MM.1S (cell line): ENCODE results near the gene MYO16.
"Not testable (repeated sequence)": the region's sequence is repeated elsewhere in the genome, so short reads cannot be mapped to it uniquely, and the experiment has no call there.

Source experiments
- DNase-seq: peaks from one replicate; pipeline ENCODE4 v3.0.0-alpha.2; 2015
- H2AFZ ChIP-seq: fragments of 300-600 bp; sonication (generic); 2 replicates; pipeline ENCODE4 v1.6.0; 2016; ENCODE audit warnings: antibody characterized with exemption, low read length
- H3F3A ChIP-seq: fragments of 300-600 bp; sonication (generic); 2 replicates; pipeline ENCODE4 v1.6.1; 2016; ENCODE audit warnings: mild to moderate bottlenecking, antibody characterized with exemption, low read length, moderate library complexity, mixed read lengths; ENCODE audit not compliant: insufficient read depth
- H3K27ac ChIP-seq: fragments of 300-600 bp; sonication (generic); 2 replicates; pipeline ENCODE4 v1.5.1; 2016; ENCODE audit warnings: mild to moderate bottlenecking, low read length
- H3K27me3 ChIP-seq: fragments of 300-600 bp; sonication (generic); replicated peaks from 2 replicates; pipeline ENCODE4 v1.6.0; 2016; ENCODE audit warnings: low read length; ENCODE audit not compliant: insufficient read depth
- H3K36me3 ChIP-seq: fragments of 300-600 bp; sonication (generic); replicated peaks from 2 replicates; pipeline ENCODE4 v1.6.1; 2016; ENCODE audit warnings: mild to moderate bottlenecking, low read length, mixed read lengths; ENCODE audit not compliant: insufficient read depth
- H3K4me1 ChIP-seq: fragments of 300-600 bp; sonication (generic); 2 replicates; pipeline ENCODE4 v1.6.1; 2016; ENCODE audit warnings: low read length, mixed read lengths
- H3K4me2 ChIP-seq: fragments of 300-600 bp; sonication (generic); 2 replicates; pipeline ENCODE4 v1.6.0; 2016; ENCODE audit warnings: low read depth, low read length
- H3K4me3 ChIP-seq: fragments of 300-600 bp; sonication (generic); 2 replicates; pipeline ENCODE4 v1.5.1; 2016; ENCODE audit warnings: low read length, mixed read lengths
- H3K79me2 ChIP-seq: fragments of 300-600 bp; sonication (generic); 2 replicates; pipeline ENCODE4 v1.6.1; 2016; ENCODE audit warnings: mixed run types, low read length, mixed read lengths
- H3K9ac ChIP-seq: fragments of 300-600 bp; sonication (generic); 2 replicates; pipeline ENCODE4 v1.6.1; 2016; ENCODE audit warnings: low read length, mixed read lengths
- H3K9me2 ChIP-seq: fragments of 300-600 bp; sonication (generic); replicated peaks from 2 replicates; pipeline ENCODE4 v1.6.1; 2016; ENCODE audit warnings: mild to moderate bottlenecking, low read length, mixed read lengths; ENCODE audit not compliant: insufficient read depth
- H3K9me3 ChIP-seq: fragments of 300-600 bp; sonication (generic); replicated peaks from 2 replicates; pipeline ENCODE4 v1.6.1; 2016; ENCODE audit warnings: mild to moderate bottlenecking, low read length, mixed read lengths; ENCODE audit not compliant: insufficient read depth
- H4K20me1 ChIP-seq: fragments of 300-600 bp; sonication (generic); 2 replicates; pipeline ENCODE4 v1.6.1; 2016; ENCODE audit warnings: mild to moderate bottlenecking, low read length, moderate library complexity, mixed read lengths; ENCODE audit not compliant: insufficient read depth
- EZH2 ChIP-seq: fragments of 300-600 bp; sonication (generic); optimal IDR thresholded peaks from 2 replicates; pipeline ENCODE3; 2017; ENCODE audit warnings: low read depth, mild to moderate bottlenecking, antibody characterized with exemption, low read length, mixed read lengths
- EZH2phosphoT487 ChIP-seq: fragments of 300-600 bp; sonication (generic); IDR thresholded peaks from 2 replicates; pipeline ENCODE4 v1.6.1; 2018; ENCODE audit warnings: antibody characterized with exemption, low read length
- TF ChIP-seq, protein P1 (sequence below): fragments of 300-600 bp; sonication (generic); IDR thresholded peaks from 2 replicates; pipeline ENCODE4 v1.5.1; 2016; ENCODE audit warnings: antibody characterized with exemption, low read length, mixed read lengths

The MYO16 gene

DNA sequence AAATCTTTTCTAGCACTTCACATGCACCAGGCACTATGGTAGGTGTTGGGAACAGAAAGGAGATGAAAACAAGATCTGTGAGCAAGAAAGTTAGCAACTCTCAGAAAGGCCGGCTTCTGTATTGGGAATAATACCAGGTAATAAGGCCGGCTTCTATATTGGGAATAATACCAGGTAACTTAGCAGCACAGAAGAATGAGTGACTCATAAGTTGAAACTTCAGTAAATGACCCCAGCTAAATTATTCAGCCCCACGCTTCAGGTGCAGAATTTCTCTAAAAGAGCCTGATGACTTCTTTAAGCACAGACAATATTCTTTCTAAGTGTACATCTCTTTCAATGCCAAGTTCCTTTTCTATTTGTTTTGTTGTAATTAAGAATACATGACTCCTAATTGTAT is 151.3 kb downstream of the MYO16 start:
- Histone ChIP-seq H3F3A (no peaks in the 10 kb centered on the region), H3K4me3 (no peak overlapping the region), H3K9me2 (no peaks in the 10 kb centered on the region), H3K4me1 (no peaks in the 10 kb centered on the region), H3K27me3 (no peaks in the 10 kb centered on the region), H2AFZ (no peak overlapping the region), H3K9ac (no peak overlapping the region), H3K79me2 (no peaks in the 10 kb centered on the region), H3K27ac (no peak overlapping the region), H4K20me1 (no peaks in the 10 kb centered on the region), H3K36me3 (no peaks in the 10 kb centered on the region), H3K9me3 (no peaks in the 10 kb centered on the region), H3K4me2 (no peak overlapping the region)
- DNase-seq: no peak
- no peak for TF ChIP-seq EZH2phosphoT487
- TF ChIP-seq EZH2: no peak
- TF ChIP-seq, protein P1, sequence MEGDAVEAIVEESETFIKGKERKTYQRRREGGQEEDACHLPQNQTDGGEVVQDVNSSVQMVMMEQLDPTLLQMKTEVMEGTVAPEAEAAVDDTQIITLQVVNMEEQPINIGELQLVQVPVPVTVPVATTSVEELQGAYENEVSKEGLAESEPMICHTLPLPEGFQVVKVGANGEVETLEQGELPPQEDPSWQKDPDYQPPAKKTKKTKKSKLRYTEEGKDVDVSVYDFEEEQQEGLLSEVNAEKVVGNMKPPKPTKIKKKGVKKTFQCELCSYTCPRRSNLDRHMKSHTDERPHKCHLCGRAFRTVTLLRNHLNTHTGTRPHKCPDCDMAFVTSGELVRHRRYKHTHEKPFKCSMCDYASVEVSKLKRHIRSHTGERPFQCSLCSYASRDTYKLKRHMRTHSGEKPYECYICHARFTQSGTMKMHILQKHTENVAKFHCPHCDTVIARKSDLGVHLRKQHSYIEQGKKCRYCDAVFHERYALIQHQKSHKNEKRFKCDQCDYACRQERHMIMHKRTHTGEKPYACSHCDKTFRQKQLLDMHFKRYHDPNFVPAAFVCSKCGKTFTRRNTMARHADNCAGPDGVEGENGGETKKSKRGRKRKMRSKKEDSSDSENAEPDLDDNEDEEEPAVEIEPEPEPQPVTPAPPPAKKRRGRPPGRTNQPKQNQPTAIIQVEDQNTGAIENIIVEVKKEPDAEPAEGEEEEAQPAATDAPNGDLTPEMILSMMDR: no peak

DNA sequence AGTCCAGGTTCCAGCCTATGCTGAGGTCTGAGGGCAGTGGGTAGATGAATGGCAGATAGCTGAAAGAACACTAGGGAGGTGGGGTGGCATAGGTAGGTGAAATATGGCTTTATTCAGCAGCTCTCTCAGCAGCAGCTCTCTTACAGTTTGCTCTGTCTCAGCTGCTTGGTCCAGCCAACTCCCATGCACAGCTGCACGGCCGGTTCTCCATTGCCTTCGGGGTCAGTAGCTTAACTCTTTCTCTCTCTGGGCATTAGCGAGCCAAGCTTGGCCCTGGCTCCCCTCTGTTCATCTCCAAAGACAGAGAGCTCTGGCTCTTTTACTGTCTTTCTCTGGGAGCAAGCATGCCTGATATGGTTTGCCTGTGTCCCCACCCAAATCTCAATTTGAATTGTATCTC is 151.9 kb downstream of the MYO16 start:
- Histone ChIP-seq H3K36me3 (no peaks in the 10 kb centered on the region), H3K4me1 (no peaks in the 10 kb centered on the region), H2AFZ (no peak overlapping the region), H3K27me3 (no peaks in the 10 kb centered on the region), H3K9ac (no peak overlapping the region), H3K79me2 (no peaks in the 10 kb centered on the region), H3F3A (no peaks in the 10 kb centered on the region), H3K9me2 (no peaks in the 10 kb centered on the region), H3K9me3 (no peaks in the 10 kb centered on the region), H3K4me3 (no peak overlapping the region), H4K20me1 (no peaks in the 10 kb centered on the region), H3K27ac (no peak overlapping the region), H3K4me2 (no peak overlapping the region)
- TF ChIP-seq, protein P1: no peak
- TF ChIP-seq EZH2phosphoT487 (no peak), EZH2 (no peak)
- no peak for DNase-seq

DNA sequence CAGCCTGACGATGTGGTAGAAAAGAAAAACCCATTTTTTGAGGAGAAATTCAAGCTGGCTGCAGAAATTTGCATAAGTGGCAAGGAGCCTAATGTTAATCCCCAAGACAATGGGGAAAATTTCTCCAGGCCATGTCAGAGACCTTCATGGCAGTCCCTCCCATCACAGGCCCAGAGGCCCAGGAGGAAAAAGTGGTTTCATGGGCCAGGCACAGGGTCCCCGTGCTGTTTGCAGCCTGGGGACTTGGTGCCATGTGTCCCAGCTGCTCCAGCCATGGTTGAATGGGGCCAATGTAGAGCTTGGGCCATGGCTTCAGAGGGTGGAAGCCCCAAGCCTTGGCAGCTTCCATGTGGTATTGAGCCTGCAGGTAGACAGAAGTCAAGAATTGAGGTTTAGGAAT is 153.1 kb downstream of the MYO16 start:
- H3F3A ChIP-seq, H3K79me2 ChIP-seq, H4K20me1 ChIP-seq, H3K9me2 ChIP-seq, H3K27ac ChIP-seq, H3K4me1 ChIP-seq, H3K36me3 ChIP-seq, DNase-seq, H3K4me3 ChIP-seq, H3K27me3 ChIP-seq, H3K9me3 ChIP-seq, H3K4me2 ChIP-seq, H3K9ac ChIP-seq, H2AFZ ChIP-seq: not testable (repeated sequence)

DNA sequence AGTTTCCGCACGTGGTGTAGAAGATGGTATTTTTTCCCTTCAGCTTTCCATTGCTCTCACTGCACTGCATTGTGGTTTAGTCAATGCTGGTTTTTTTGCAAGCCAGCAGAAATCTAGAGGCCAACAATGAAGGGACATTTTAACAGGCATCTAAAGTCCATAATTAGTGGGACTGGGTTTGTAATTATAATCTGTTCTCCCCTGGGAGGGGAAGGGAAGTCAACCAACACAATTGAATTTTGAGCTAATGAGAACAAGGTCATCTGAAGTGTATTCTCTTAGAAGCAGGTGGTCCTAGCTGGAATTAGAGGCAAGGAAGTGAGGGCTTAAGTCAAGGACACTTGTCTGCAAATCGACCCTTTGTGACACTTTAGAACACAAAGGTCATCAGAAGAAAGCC is 156.4 kb downstream of the MYO16 start:
- Histone ChIP-seq H3K4me2 (no peak overlapping the region), H3K9ac (no peak overlapping the region), H3K4me3 (no peak overlapping the region), H2AFZ (no peak overlapping the region), H3K79me2 (no peaks in the 10 kb centered on the region), H4K20me1 (no peaks in the 10 kb centered on the region), H3K27ac (no peak overlapping the region), H3K9me3 (no peaks in the 10 kb centered on the region), H3K9me2 (no peaks in the 10 kb centered on the region), H3K27me3 (no peaks in the 10 kb centered on the region), H3F3A (no peaks in the 10 kb centered on the region), H3K4me1 (no peaks in the 10 kb centered on the region), H3K36me3 (no peaks in the 10 kb centered on the region)
- TF ChIP-seq, protein P1: no peak
- TF ChIP-seq EZH2: no peak
- no peak for TF ChIP-seq EZH2phosphoT487
- no peak for DNase-seq
